Breast epithelium (tissue), 4 donors: Measurements from ENCODE around the gene FARP1. TPM values are rescaled to one million over a fixed set of nuclear protein-coding genes. Genes with fewer than 3 reads are reported as not detected.

ENCODE experiments used
- DNase-seq, 2 donors: peaks; one replicate each; pipeline ENCODE4 v3.0.0-alpha.2; 2019; ENCODE audit warnings: low spot score in 2 of 2
- H3K27ac ChIP-seq, 2 donors: fragments of 200-600 bp; sonication (generic) in 1 of 2; one replicate each; pipeline ENCODE4 v1.5.1; 2016 to 2019; ENCODE audit warnings: mild to moderate bottlenecking in 1 of 2
- H3K27me3 ChIP-seq, 2 donors: fragments of 200-600 bp; sonication (generic) in 1 of 2; one replicate each; pipeline versions ENCODE4 v1.5.1 to v1.6.0; 2017 to 2019; ENCODE audit warnings: control low read depth in 1 of 2, mild to moderate bottlenecking in 1 of 2
- H3K36me3 ChIP-seq: fragments of 200-600 bp; one replicate; pipeline ENCODE4 v1.5.1; 2019
- H3K4me1 ChIP-seq, 2 donors: fragments of 200-600 bp; sonication (generic); one replicate each; pipeline ENCODE4 v1.5.1; 2016 to 2019; ENCODE audit warnings: control low read depth in 1 of 2
- H3K4me3 ChIP-seq, 3 donors: fragments of 200-600 bp; sonication (generic); 1 replicate in 2 of 3; 2 replicates in 1 of 3; pipeline ENCODE4 v1.5.1; 2016 to 2019; ENCODE audit warnings: mild to moderate bottlenecking in 3 of 3, moderate library complexity in 2 of 3
- H3K9me3 ChIP-seq, 2 donors: fragments of 200-600 bp; sonication (generic) in 1 of 2; one replicate each; pipeline ENCODE4 v1.5.1; 2016 to 2019; ENCODE audit warnings: control low read depth in 1 of 2
- CTCF ChIP-seq, 3 donors: fragments of 450-650 bp; IDR thresholded peaks; one replicate each; pipeline ENCODE4 v1.5.1; 2016 to 2017; ENCODE audit warnings: antibody characterized with exemption in 3 of 3, mild to moderate bottlenecking in 3 of 3, moderate library complexity in 3 of 3
- POLR2A ChIP-seq: fragments of 450-650 bp; IDR thresholded peaks from one replicate; pipeline ENCODE4 v1.6.1; 2016; ENCODE audit warnings: antibody characterized with exemption, mild to moderate bottlenecking, moderate library complexity
- POLR2AphosphoS5 ChIP-seq, 3 donors: sonication (generic); formaldehyde crosslinking; IDR thresholded peaks; one replicate each; pipeline ENCODE4 v1.6.1; 2017; ENCODE audit warnings: antibody characterized with exemption in 3 of 3
- intact Hi-C: fragments of 100-400 bp; cut with DNase I; formaldehyde crosslinking; loops from one replicate; pipeline ENCODE4 v1.15.1; 2023; ENCODE audit warnings: low total_unique reads
- total RNA-seq, 3 donors: library from RNA; depleted of rRNA; stranded (reverse); fragments of >200 nt; gene quantifications; one replicate each; pipeline ENCODE4 v1.1.0, GENCODE V29; 2016

FARP1 gene
- total RNA-seq, 3 donors from 2014 or later = 29.8 to 97.3 (median 80.1) TPM

GRCh38 chr13:98419786-98420553, 277.1 kb downstream of the FARP1 start:
- TF ChIP-seq POLR2A (no peak), CTCF (IDR thresholded peaks at IDR 0.05) (no peak), POLR2AphosphoS5 (IDR thresholded peaks at IDR 0.05) (no peak)
- H3K27ac ChIP-seq = peak overlapping the region; percentile 62 to 73
- DNase-seq = no peak
- H3K4me1 ChIP-seq = peaks cover 0 to 7% of the 10 kb centered on the region in 2 donors
- intact Hi-C loops = no loop called here
- no peaks in the 10 kb centered on the region for H3K36me3 ChIP-seq
- no peaks in the 10 kb centered on the region for H3K9me3 ChIP-seq
- no peak overlapping the region for H3K4me3 ChIP-seq
- H3K27me3 ChIP-seq = no peaks in the 10 kb centered on the region

- Histone ChIP-seq H3K4me1 (peaks cover 0 to 5% of the 10 kb centered on the region in 2 donors), H3K27ac (peak overlapping the region; percentile 62 to 73), H3K4me3 (no peak overlapping the region), H3K27me3 (no peaks in the 10 kb centered on the region), H3K36me3 (no peaks in the 10 kb centered on the region), H3K9me3 (no peaks in the 10 kb centered on the region)
- TF ChIP-seq POLR2AphosphoS5 (IDR thresholded peaks at IDR 0.05) (no peak), CTCF (IDR thresholded peaks at IDR 0.05) (no peak), POLR2A (no peak)
- DNase-seq = no peak
- intact Hi-C loops = no loop called here
Observed at GRCh38 chr13:98420554-98421175, 277.8 kb downstream of the FARP1 start.

DNA sequence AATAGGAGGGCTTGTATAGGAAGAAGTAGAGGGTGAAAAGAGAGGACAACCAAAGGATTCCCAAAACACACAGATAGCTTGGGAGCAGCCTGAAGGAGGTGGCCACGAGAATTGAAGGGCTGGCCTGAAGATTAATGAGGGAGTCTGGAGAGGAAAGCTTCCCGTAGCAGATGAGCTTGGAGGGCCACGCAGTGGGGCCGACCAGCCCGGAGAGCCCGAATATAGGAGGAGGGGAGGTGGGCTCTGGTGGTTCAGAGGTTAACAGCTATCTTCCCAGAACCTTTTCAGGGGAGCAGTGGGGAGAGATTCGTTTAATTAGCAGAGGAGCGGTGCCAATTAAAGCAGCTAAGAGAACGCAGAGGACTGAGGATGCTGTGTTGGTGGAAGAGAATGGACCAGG, 279.2 kb downstream of the FARP1 start:
- Histone ChIP-seq H3K36me3 (no peaks in the 10 kb centered on the region), H3K4me3 (no peak overlapping the region), H3K4me1 (no peaks in the 10 kb centered on the region), H3K9me3 (no peaks in the 10 kb centered on the region), H3K27me3 (no peaks in the 10 kb centered on the region), H3K27ac (peak overlapping the region in 1 of 2 donors; percentile 53)
- intact Hi-C loops = no loop called here
- no peak for DNase-seq
- no peak for TF ChIP-seq POLR2A
- no peak for TF ChIP-seq POLR2AphosphoS5 (IDR thresholded peaks at IDR 0.05)
- TF ChIP-seq CTCF (IDR thresholded peaks at IDR 0.05) = no peak

DNA sequence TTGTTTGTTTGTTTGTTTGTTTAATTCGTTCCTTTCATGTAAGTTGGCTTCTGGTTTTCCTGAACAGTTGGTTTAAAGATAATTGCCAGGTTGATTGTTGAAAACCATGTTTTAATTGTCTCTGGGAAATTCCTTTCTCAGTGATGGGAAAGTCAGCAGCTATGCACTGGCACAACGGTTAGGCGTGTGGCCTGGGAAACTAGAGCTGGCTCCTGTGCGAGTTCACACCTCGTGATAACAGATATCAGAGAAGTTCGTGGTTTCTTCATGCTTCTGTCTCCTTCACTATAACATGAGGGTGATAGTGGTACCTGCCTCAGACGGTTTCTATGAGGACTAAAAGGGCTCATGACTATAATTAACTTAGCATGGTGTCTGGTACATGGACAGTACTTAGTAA, 280.5 kb downstream of the FARP1 start:
- DNase-seq = no peak
- TF ChIP-seq POLR2AphosphoS5 (IDR thresholded peaks at IDR 0.05) = no peak
- no peak for TF ChIP-seq POLR2A
- no peak for TF ChIP-seq CTCF (IDR thresholded peaks at IDR 0.05)
- Histone ChIP-seq H3K4me3 (no peak overlapping the region), H3K27me3 (no peaks in the 10 kb centered on the region), H3K27ac (no peak overlapping the region), H3K9me3 (no peaks in the 10 kb centered on the region), H3K36me3 (no peaks in the 10 kb centered on the region), H3K4me1 (no peaks in the 10 kb centered on the region)
- intact Hi-C loops = no loop called here

- no peaks in the 10 kb centered on the region for H3K36me3 ChIP-seq
- H3K4me3 ChIP-seq = no peak overlapping the region
- H3K9me3 ChIP-seq = no peaks in the 10 kb centered on the region
- H3K27ac ChIP-seq = no peak overlapping the region
- DNase-seq = no peak
- no peaks in the 10 kb centered on the region for H3K27me3 ChIP-seq
- TF ChIP-seq POLR2AphosphoS5 (IDR thresholded peaks at IDR 0.05) (no peak), POLR2A (no peak), CTCF (IDR thresholded peaks at IDR 0.05) (no peak)
- H3K4me1 ChIP-seq = no peaks in the 10 kb centered on the region
- intact Hi-C loops = no loop called here
Observed at GRCh38 chr13:98427331-98427995, 284.6 kb downstream of the FARP1 start.
